Heart left ventricle (tissue), 16 donors: ENCODE measurements around the gene SPATA31C2. TPM values are rescaled to one million over a fixed set of nuclear protein-coding genes. Genes with fewer than 3 reads are reported as not detected.

Source experiments
- ATAC-seq, 4 donors: fragments of 200-7000 bp; cut with Tn5 transposase; one replicate each; pipeline ENCODE4 v1.9.1; 2020 to 2022; ENCODE audit warnings: moderate library complexity in 4 of 4, mild to moderate bottlenecking in 3 of 4, moderate number of reproducible peaks in 1 of 4
- DNase-seq, 5 donors: peaks; one replicate each; pipeline ENCODE4 v3.0.0-alpha.2; 2020
- H3K27ac ChIP-seq, 12 donors: fragments of 200-600 bp; sonication (generic) in 4 of 12; one replicate each; pipeline versions ENCODE4 v1.5.0 to v1.8.0; 2016 to 2022; ENCODE audit warnings: mild to moderate bottlenecking in 2 of 12
- H3K27me3 ChIP-seq, 9 donors: fragments of 200-600 bp; sonication (generic) in 2 of 9; one replicate each; pipeline versions ENCODE4 v1.5.1 to v1.8.0; 2016 to 2022; ENCODE audit warnings: mild to moderate bottlenecking in 3 of 9
- H3K36me3 ChIP-seq, 9 donors: fragments of 200-600 bp; sonication (generic) in 2 of 9; one replicate each; pipeline versions ENCODE4 v1.5.0 to v1.8.0; 2018 to 2022; ENCODE audit warnings: mild to moderate bottlenecking in 2 of 9
- H3K4me1 ChIP-seq, 12 donors: fragments of 200-600 bp; sonication (generic) in 4 of 12; one replicate each; pipeline versions ENCODE4 v1.5.0 to v1.8.0; 2016 to 2022; ENCODE audit warnings: mild to moderate bottlenecking in 3 of 12
- H3K4me3 ChIP-seq, 12 donors: fragments of 200-600 bp; sonication (generic) in 4 of 12; one replicate each; pipeline versions ENCODE4 v1.5.0 to v1.8.0; 2017 to 2022; ENCODE audit warnings: mild to moderate bottlenecking in 9 of 12, moderate library complexity in 4 of 12
- H3K9me3 ChIP-seq, 12 donors: fragments of 200-600 bp; sonication (generic) in 4 of 12; one replicate each; pipeline versions ENCODE4 v1.5.0 to v1.8.0; 2016 to 2022; ENCODE audit warnings: mild to moderate bottlenecking in 1 of 12
- CTCF ChIP-seq, 12 donors: fragments of 200-600 bp; sonication (generic) in 4 of 12; IDR thresholded peaks; one replicate each; pipeline versions ENCODE4 v1.5.0 to v1.8.0; 2018 to 2022; ENCODE audit warnings: antibody characterized with exemption in 12 of 12, mild to moderate bottlenecking in 5 of 12
- POLR2A ChIP-seq, 2 donors: fragments of 450-650 bp; IDR thresholded peaks; one replicate each; pipeline ENCODE4 v1.6.1; 2017; ENCODE audit warnings: antibody characterized with exemption in 2 of 2, mild to moderate bottlenecking in 2 of 2, moderate library complexity in 2 of 2
- WGBS, 4 donors: extraction: QIAGEN DNeasy Blood & Tissue Kit in 2 of 4; methylation state at CpG; one replicate each; pipeline versions ENCODE4 v1.1.5 to v1.1.7; 2013 to 2018; 5-methylcytosine and 5-hydroxymethylcytosine counted together
- intact Hi-C, 10 donors: fragments of 100-400 bp; cut with DNase I; formaldehyde crosslinking; loops; one replicate each; pipeline versions ENCODE4 v1.11.1 to v1.14.2; 2022
- polyA plus RNA-seq, 2 donors: library from polyadenylated mRNA; stranded (reverse); fragments of 200-250 nt; gene quantifications; one replicate each; pipeline ENCODE4 v1.2.3, GENCODE V29; 2013
- total RNA-seq, 9 donors: library from RNA; depleted of rRNA in 2 of 9; stranded (reverse); fragments of >200 nt in 2 of 9; fragmentation: NEBNext Ultra II Directional in 3 of 9; extraction: Animal tissue kit (Norgen Biotek cat#: 25700) in 3 of 9; gene quantifications; one replicate each; pipeline versions ENCODE4 v1.1.0 to v1.2.4, GENCODE V29; 2016 to 2023
- donor health status: ischemic (EF 13 %, LVEDD 7.1; RV severe dilation, severe dysfunction).
- donor health status: healthy with polysubstance abuse.
- donor health status: DM: no; HTN: yes; CAD: no.
- donor health status: DM: no; HTN: no; CAD: no.
- donor health status: ischemic (EF 25% LVEDD 6.9; RV normal size, moderate dysfunction).
- donor health status: ischemic (EF 25% LVEDD 5.7; RV mildly dilated, moderate dysfunction).
- donor health status: healthy.
- donor health status: DM: yes; HTN: yes; CAD: no.
- donor health status: ischemic (EF 35%, LVEDD 5.7; RV mildly dilated, moderate dysfunction).
- donor health status: nonischemic (EF 11% LVEDD 7.7; RV severe dilation, severe dysfunction).
- donor health status: DM: yes; HTN: yes; CAD: no.
- donor health status: PGD.
- donor health status: ischemic (EF 29% LVEDD 5.4; RV normal size, mild dysfunction).
- donor health status: nonischemic (EF 23%, LVEDD 6.1; RV moderate dilation, normal function).

The SPATA31C2 gene
- total and polyA plus RNA-seq, 11 donors: not detected

GRCh38 chr9:88085476-88085875 is 52.8 kb downstream of the SPATA31C2 start:
- no peaks in the 10 kb centered on the region for H3K27me3 ChIP-seq
- peaks cover 0 to 12% (median 0%) of the 10 kb centered on the region in 12 donors for H3K4me1 ChIP-seq
- H3K27ac ChIP-seq: no peak overlapping the region
- no peak for TF ChIP-seq CTCF (IDR thresholded peaks at IDR 0.05)
- TF ChIP-seq POLR2A (IDR thresholded peaks at IDR 0.05): no peak
- intact Hi-C loops: no loop called here
- no peaks in the 10 kb centered on the region for H3K36me3 ChIP-seq
- ATAC-seq: no peak
- peaks cover 0 to 8% (median 0%) of the 10 kb centered on the region in 12 donors for H3K9me3 ChIP-seq
- no peak overlapping the region for H3K4me3 ChIP-seq
- 90 to 91% (median 91%) methylated on average over 5 of the region's 5 CpGs for WGBS, 4 donors
- DNase-seq: no peak

- no peak for ATAC-seq
- 74 to 78% (median 77%) methylated on average over 5 of the region's 5 CpGs for WGBS, 4 donors
- TF ChIP-seq CTCF (IDR thresholded peaks at IDR 0.05): no peak
- no peak for TF ChIP-seq POLR2A (IDR thresholded peaks at IDR 0.05)
- DNase-seq: no peak
- intact Hi-C loops: no loop called here
- no peaks in the 10 kb centered on the region for H3K36me3 ChIP-seq
- H3K4me1 ChIP-seq: peaks cover 0 to 3% (median 0%) of the 10 kb centered on the region in 12 donors
- no peak overlapping the region for H3K27ac ChIP-seq
- no peak overlapping the region for H3K4me3 ChIP-seq
- H3K9me3 ChIP-seq: peaks cover 0 to 8% (median 0%) of the 10 kb centered on the region in 12 donors
- H3K27me3 ChIP-seq: no peaks in the 10 kb centered on the region
Observed at GRCh38 chr9:88084357-88085183, 53.7 kb downstream of the SPATA31C2 start.

Other genes with a start within 250 kb of the SPATA31C2 start
- not detected for gene SPATA31C1, start 220.5 kb downstream of the SPATA31C2 start, total RNA-seq
- not detected for gene SPATA31C1, start 220.5 kb downstream of the SPATA31C2 start, polyA plus RNA-seq
- gene CDK20, start 163.9 kb downstream of the SPATA31C2 start, total RNA-seq: 1 to 10 TPM; 1.2 to 4.8 (median 1.9) TPM
- 1 to 10 TPM; 1.6 to 3.1 TPM for gene CDK20, start 163.9 kb downstream of the SPATA31C2 start, polyA plus RNA-seq
- 10 to 100 TPM; 32.8 to 61.2 (median 44.5) TPM for gene SPIN1, start 250.0 kb upstream of the SPATA31C2 start, total RNA-seq
- 10 to 100 TPM; 17.8 to 31.1 TPM for gene SPIN1, start 250.0 kb upstream of the SPATA31C2 start, polyA plus RNA-seq